ENCODE results near the gene ASB14.

GRCh38 chr3:57230006-57230405 lies 62.5 kb downstream of the ASB14 start:
- TF ChIP-seq, protein P1, sequence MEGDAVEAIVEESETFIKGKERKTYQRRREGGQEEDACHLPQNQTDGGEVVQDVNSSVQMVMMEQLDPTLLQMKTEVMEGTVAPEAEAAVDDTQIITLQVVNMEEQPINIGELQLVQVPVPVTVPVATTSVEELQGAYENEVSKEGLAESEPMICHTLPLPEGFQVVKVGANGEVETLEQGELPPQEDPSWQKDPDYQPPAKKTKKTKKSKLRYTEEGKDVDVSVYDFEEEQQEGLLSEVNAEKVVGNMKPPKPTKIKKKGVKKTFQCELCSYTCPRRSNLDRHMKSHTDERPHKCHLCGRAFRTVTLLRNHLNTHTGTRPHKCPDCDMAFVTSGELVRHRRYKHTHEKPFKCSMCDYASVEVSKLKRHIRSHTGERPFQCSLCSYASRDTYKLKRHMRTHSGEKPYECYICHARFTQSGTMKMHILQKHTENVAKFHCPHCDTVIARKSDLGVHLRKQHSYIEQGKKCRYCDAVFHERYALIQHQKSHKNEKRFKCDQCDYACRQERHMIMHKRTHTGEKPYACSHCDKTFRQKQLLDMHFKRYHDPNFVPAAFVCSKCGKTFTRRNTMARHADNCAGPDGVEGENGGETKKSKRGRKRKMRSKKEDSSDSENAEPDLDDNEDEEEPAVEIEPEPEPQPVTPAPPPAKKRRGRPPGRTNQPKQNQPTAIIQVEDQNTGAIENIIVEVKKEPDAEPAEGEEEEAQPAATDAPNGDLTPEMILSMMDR (IDR thresholded peaks at IDR 0.05; ENCODE audit: low read length): no peak
- no peak for TF ChIP-seq EZH2 (IDR thresholded peaks at IDR 0.05; ENCODE audit: borderline replicate concordance, low read length)
